Measurements from ENCODE around the gene CREB5.

GRCh38 chr7:28466885-28467284, 54.6 kb downstream of the CREB5 start:
- TF ChIP-seq TAF1 (IDR thresholded peaks at IDR 0.05; ENCODE audit: low read depth): no peak
- TF ChIP-seq NFIC (IDR thresholded peaks at IDR 0.05): no peak
- TF ChIP-seq FOXM1 (IDR thresholded peaks at IDR 0.05; ENCODE audit: borderline replicate concordance, low read depth): no peak
- TF ChIP-seq REST (IDR thresholded peaks at IDR 0.05; ENCODE audit: low read depth): no peak
- TF ChIP-seq YY1 (IDR thresholded peaks at IDR 0.05; ENCODE audit: low read depth): no peak
- no peak for TF ChIP-seq USF1 (IDR thresholded peaks at IDR 0.05)
